Right atrium auricular region (tissue), 2 donors: ENCODE data around the gene SLC8A2. TPM values are rescaled to one million over a fixed set of nuclear protein-coding genes. Genes with fewer than 3 reads are reported as not detected.

Experiments used
- DNase-seq: peaks from one replicate; pipeline ENCODE4 v3.0.0-alpha.2; 2019; ENCODE audit warnings: low spot score
- H3K27ac ChIP-seq, 2 donors: fragments of 200-600 bp; sonication (generic); 1 replicate in 1 of 2; 2 replicates in 1 of 2; pipeline ENCODE4 v1.5.1; 2016 to 2019
- H3K27me3 ChIP-seq, 2 donors: fragments of 200-600 bp; sonication (generic); one replicate each; pipeline versions ENCODE4 v1.5.1 to v1.6.0; 2017 to 2019
- H3K36me3 ChIP-seq: fragments of 200-600 bp; sonication (generic); one replicate; pipeline ENCODE4 v1.5.1; 2016
- H3K4me1 ChIP-seq, 2 donors: fragments of 200-600 bp; sonication (generic); one replicate each; pipeline versions ENCODE4 v1.5.1 to v1.6.0; 2017 to 2019
- H3K4me3 ChIP-seq, 2 donors: fragments of 200-600 bp; sonication (generic); 1 replicate in 1 of 2; 2 replicates in 1 of 2; pipeline ENCODE4 v1.5.1; 2017 to 2019; ENCODE audit warnings: mild to moderate bottlenecking in 1 of 2, moderate library complexity in 1 of 2
- H3K9me3 ChIP-seq, 2 donors: fragments of 200-600 bp; sonication (generic); one replicate each; pipeline ENCODE4 v1.5.1; 2019
- total RNA-seq, 2 donors: library from RNA; depleted of rRNA; stranded (reverse); fragments of >200 nt; gene quantifications; one replicate each; pipeline ENCODE4 v1.1.0, GENCODE V29; 2016
- TF ChIP-seq, protein P1 (sequence below), 2 donors: fragments of 200-600 bp; sonication (generic); IDR thresholded peaks; one replicate each; pipeline ENCODE4 v1.5.1; 2019; ENCODE audit warnings: antibody characterized with exemption in 2 of 2

The SLC8A2 gene
- total RNA-seq, 2 donors from 2014 or later = 0.28 to 0.37 TPM

- H3K9me3 ChIP-seq = no peaks in the 10 kb centered on the region
- no peak overlapping the region for H3K27ac ChIP-seq
- H3K27me3 ChIP-seq = peaks cover 0 to 3% of the 10 kb centered on the region in 2 donors
- no peak overlapping the region for H3K4me3 ChIP-seq
- no peaks in the 10 kb centered on the region for H3K36me3 ChIP-seq
- DNase-seq = no peak
- H3K4me1 ChIP-seq = peaks cover 0 to 16% of the 10 kb centered on the region in 2 donors
- TF ChIP-seq, protein P1, sequence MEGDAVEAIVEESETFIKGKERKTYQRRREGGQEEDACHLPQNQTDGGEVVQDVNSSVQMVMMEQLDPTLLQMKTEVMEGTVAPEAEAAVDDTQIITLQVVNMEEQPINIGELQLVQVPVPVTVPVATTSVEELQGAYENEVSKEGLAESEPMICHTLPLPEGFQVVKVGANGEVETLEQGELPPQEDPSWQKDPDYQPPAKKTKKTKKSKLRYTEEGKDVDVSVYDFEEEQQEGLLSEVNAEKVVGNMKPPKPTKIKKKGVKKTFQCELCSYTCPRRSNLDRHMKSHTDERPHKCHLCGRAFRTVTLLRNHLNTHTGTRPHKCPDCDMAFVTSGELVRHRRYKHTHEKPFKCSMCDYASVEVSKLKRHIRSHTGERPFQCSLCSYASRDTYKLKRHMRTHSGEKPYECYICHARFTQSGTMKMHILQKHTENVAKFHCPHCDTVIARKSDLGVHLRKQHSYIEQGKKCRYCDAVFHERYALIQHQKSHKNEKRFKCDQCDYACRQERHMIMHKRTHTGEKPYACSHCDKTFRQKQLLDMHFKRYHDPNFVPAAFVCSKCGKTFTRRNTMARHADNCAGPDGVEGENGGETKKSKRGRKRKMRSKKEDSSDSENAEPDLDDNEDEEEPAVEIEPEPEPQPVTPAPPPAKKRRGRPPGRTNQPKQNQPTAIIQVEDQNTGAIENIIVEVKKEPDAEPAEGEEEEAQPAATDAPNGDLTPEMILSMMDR (IDR thresholded peaks at IDR 0.05) = no peak
Measured at GRCh38 chr19:47469719-47470118, 2.0 kb downstream of the SLC8A2 start.

DNA sequence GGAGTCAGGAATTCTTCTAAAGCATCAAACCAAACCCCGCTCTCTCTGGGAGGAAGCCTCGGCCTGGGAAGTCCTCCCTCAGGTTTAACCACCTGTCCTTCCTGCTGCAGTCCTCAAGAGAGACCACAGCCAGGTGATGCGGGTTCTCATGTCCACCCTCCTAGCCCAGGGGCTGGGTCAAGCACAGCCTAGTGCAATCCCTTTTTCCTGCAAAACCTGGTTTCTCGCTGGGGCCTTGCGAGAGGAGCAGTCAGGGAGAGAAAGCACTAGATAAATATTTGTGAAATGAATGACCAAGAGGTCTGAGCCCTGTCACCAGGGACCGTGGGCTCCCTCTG is 2.4 kb downstream of the SLC8A2 start:
- H3K27ac ChIP-seq = no peak overlapping the region
- no peak for DNase-seq
- TF ChIP-seq, protein P1 (IDR thresholded peaks at IDR 0.05) = no peak

GRCh38 chr19:47467914-47468313 is 3.8 kb downstream of the SLC8A2 start:
- Histone ChIP-seq H3K27me3 (peaks cover 0 to 3% of the 10 kb centered on the region in 2 donors), H3K4me3 (no peak overlapping the region), H3K27ac (no peak overlapping the region), H3K36me3 (no peaks in the 10 kb centered on the region), H3K9me3 (no peaks in the 10 kb centered on the region), H3K4me1 (peaks cover 0 to 16% of the 10 kb centered on the region in 2 donors)
- TF ChIP-seq, protein P1 (IDR thresholded peaks at IDR 0.05) = no peak
- no peak for DNase-seq

More for the DNA sequence above, 2.4 kb downstream of the SLC8A2 start:
- H3K4me1 ChIP-seq = peaks cover 0 to 16% of the 10 kb centered on the region in 2 donors
- H3K27me3 ChIP-seq = peaks cover 0 to 3% of the 10 kb centered on the region in 2 donors
- no peaks in the 10 kb centered on the region for H3K36me3 ChIP-seq
- no peaks in the 10 kb centered on the region for H3K9me3 ChIP-seq
- H3K4me3 ChIP-seq = no peak overlapping the region

DNA sequence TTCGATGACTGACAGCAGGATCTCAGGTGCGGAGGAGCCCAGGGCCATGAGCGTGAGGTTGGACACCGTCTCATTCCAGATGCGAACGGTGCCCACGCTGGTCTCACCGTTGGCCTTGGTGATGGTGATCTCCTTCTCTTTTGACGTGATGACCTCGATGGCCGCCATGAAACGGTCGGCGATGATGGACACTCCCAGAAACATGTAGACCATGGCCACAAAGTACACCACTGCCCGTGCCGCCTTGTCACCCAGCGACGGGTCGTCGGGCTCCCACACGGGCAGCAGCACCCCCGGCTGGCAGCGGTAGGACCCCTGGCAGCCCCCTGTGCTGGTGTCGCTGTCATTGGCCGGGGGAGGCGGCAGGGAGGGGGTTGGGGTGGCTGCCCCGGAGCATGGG is 5.7 kb downstream of the SLC8A2 start:
- Histone ChIP-seq H3K36me3 (no peaks in the 10 kb centered on the region), H3K27me3 (no peaks in the 10 kb centered on the region)
- no peak for DNase-seq

DNA sequence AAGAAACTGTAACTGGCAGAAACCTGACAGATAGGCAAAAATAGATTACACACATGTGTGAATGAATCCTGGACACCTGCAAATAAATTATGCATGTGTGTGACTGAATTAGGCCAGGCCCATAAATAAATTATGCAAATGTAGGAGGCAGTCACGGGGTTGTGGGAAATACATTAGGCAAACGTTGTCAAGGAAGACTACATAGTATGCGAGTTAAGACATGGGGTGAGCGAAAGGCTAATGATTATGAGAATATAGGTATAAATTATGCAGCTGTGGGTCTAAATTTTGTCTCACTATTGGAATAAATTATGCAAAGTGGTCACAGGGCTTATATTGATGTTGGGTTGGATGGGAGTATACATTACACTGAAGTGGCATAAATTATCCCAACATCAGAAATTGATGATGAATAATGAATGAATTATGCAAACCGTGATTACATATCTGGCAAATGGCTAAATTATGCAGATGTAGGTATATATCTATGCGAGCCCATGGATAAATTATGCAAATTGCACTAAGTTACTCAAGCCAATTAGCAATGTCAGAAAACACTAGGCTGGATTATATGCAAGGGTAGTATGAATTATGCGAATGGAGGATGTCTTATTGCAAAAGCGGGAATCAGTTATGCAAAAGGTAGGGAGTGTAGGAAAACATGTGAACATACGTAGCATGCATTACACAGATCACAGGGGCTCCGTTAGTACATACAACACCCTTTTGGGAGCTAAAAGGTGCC is 6.8 kb downstream of the SLC8A2 start:
- TF ChIP-seq, protein P1 (IDR thresholded peaks at IDR 0.05) = no peak
- no peaks in the 10 kb centered on the region for H3K27me3 ChIP-seq
- no peaks in the 10 kb centered on the region for H3K4me1 ChIP-seq

More for the DNA sequence above, 5.7 kb downstream of the SLC8A2 start:
- H3K4me3 ChIP-seq = no peak overlapping the region
- H3K9me3 ChIP-seq = no peaks in the 10 kb centered on the region
- H3K27ac ChIP-seq = no peak overlapping the region
- TF ChIP-seq, protein P1 (IDR thresholded peaks at IDR 0.05) = no peak
- H3K4me1 ChIP-seq = no peaks in the 10 kb centered on the region

GRCh38 chr19:47461876-47462275 is 9.8 kb downstream of the SLC8A2 start:
- H3K36me3 ChIP-seq = no peaks in the 10 kb centered on the region

More for the DNA sequence above, 6.8 kb downstream of the SLC8A2 start:
- Histone ChIP-seq H3K27ac (no peak overlapping the region), H3K9me3 (no peaks in the 10 kb centered on the region), H3K4me3 (no peak overlapping the region), H3K36me3 (no peaks in the 10 kb centered on the region)
- DNase-seq = no peak

More at GRCh38 chr19:47461876-47462275, 9.8 kb downstream of the SLC8A2 start:
- DNase-seq = no peak
- no peak overlapping the region for H3K4me3 ChIP-seq
- H3K27ac ChIP-seq = no peak overlapping the region
- peaks cover 0 to 7% of the 10 kb centered on the region in 2 donors for H3K4me1 ChIP-seq
- H3K27me3 ChIP-seq = peaks cover 0 to 5% of the 10 kb centered on the region in 2 donors
- TF ChIP-seq, protein P1 (IDR thresholded peaks at IDR 0.05) = no peak
- peaks cover 0 to 1% of the 10 kb centered on the region in 2 donors for H3K9me3 ChIP-seq
